Peyer's patch (tissue), 4 donors: ENCODE measurements around the gene LTN1. TPM values are rescaled to one million over a fixed set of nuclear protein-coding genes. Genes with fewer than 3 reads are reported as not detected.
"Not testable (repeated sequence)": the region's sequence is repeated elsewhere in the genome, so short reads cannot be mapped to it uniquely, and the experiment has no call there.

Source experiments
- DNase-seq, 3 donors: peaks; one replicate each; pipeline ENCODE4 v3.0.0-alpha.2; 2017 to 2019
- H3K27ac ChIP-seq, 4 donors: fragments of 200-600 bp; sonication (generic); one replicate each; pipeline ENCODE4 v1.5.1; 2016 to 2019
- H3K27me3 ChIP-seq, 2 donors: fragments of 200-600 bp; sonication (generic); one replicate each; pipeline ENCODE4 v1.5.1; 2019
- H3K36me3 ChIP-seq, 3 donors: fragments of 200-600 bp; sonication (generic); one replicate each; pipeline ENCODE4 v1.5.1; 2016 to 2019
- H3K4me1 ChIP-seq, 4 donors: fragments of 200-600 bp; sonication (generic); one replicate each; pipeline ENCODE4 v1.5.1; 2016 to 2019
- H3K4me3 ChIP-seq, 4 donors: fragments of 200-600 bp; sonication (generic); 1 replicate in 3 of 4; 2 replicates in 1 of 4; pipeline ENCODE4 v1.5.1; 2016 to 2019; ENCODE audit warnings: mild to moderate bottlenecking in 1 of 4
- H3K9me3 ChIP-seq, 4 donors: fragments of 200-600 bp; sonication (generic); one replicate each; pipeline ENCODE4 v1.5.1; 2016 to 2019; ENCODE audit warnings: mild to moderate bottlenecking in 1 of 4
- POLR2A ChIP-seq, 2 donors: fragments of 450-650 bp; IDR thresholded peaks; one replicate each; pipeline ENCODE4 v1.5.1; 2017; ENCODE audit warnings: antibody characterized with exemption in 2 of 2, mild to moderate bottlenecking in 2 of 2, moderate library complexity in 2 of 2
- total RNA-seq, 4 donors: library from RNA; depleted of rRNA; stranded (reverse); fragments of >200 nt; gene quantifications; one replicate each; pipeline ENCODE4 v1.1.0, GENCODE V29; 2016
- TF ChIP-seq, protein P1 (sequence below), 6 experiments: fragments of 450-650 bp in 4 of 6; fragments of 200-600 bp in 2 of 6; sonication (generic) in 1 of 6; IDR thresholded peaks; one replicate each; pipeline ENCODE4 v1.5.1; 2017 to 2019; ENCODE audit warnings: antibody characterized with exemption in 6 of 6, mild to moderate bottlenecking in 3 of 6, moderate library complexity in 1 of 6

The LTN1 gene
- total RNA-seq, 4 donors from 2014 or later, result 19.6 to 42.1 (median 27.8) TPM

DNA sequence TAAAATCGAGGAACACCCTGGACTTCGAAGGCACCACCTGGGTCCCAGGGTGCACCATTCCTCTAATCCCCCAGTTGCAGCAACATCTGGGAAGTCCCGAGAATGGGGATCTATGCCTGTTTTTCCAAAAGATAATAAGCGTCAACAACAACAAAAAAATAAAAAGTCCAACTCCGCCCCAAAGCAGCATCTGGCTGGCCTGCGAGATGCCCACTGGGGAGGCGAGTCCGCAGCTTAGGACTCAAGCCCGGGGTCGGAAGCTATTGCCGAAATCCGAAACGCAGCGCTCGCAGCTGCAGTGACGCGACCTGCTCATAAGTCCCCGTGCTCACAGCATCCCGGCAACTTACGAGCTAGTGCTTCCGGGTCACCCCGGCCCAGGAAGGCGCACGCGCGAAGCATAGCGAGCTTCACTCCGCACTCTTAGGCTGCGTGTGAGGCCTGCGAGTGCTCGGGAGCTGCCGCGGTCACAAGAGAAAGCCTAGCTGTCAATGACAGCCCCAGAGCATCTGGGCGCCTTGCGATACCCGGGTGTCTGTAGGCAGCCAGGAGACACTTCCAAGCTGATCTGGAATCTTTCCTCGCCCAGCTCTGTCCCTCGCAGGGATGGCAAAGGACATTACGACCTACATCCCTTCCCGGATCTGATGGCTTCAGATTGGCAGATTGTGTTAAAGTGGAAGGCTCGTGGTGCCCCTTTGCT lies 9.9 kb upstream of the LTN1 start:
- peak; percentile 94 to 98 (median 95) for DNase-seq
- H3K27me3 ChIP-seq, result no peaks in the 10 kb centered on the region

DNA sequence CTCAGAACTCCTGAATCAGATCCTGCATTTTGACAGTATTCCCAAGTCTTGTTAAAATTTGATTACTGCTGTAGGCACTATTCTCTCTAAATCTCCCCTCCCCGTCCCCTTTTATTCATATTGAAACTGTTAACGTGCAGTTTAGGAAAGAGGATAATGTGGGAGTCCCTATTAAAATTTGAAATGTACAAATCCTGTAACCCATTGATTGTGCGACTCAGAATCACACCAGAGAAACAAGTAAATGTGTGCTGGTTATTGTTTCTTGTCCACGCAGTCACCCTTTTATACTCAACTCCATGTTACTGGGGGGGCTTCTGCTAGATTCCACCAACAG lies 584 bp upstream of the LTN1 start:
- Histone ChIP-seq H3K27me3 (no peaks in the 10 kb centered on the region), H3K4me1 (peaks cover 0 to 16% (median 6%) of the 10 kb centered on the region in 4 donors), H3K4me3 (peak overlapping the region; percentile 77 to 97 (median 88)), H3K36me3 (no peaks in the 10 kb centered on the region), H3K27ac (peak overlapping the region; percentile 84 to 92 (median 92)), H3K9me3 (no peaks in the 10 kb centered on the region)
- TF ChIP-seq, protein P1, sequence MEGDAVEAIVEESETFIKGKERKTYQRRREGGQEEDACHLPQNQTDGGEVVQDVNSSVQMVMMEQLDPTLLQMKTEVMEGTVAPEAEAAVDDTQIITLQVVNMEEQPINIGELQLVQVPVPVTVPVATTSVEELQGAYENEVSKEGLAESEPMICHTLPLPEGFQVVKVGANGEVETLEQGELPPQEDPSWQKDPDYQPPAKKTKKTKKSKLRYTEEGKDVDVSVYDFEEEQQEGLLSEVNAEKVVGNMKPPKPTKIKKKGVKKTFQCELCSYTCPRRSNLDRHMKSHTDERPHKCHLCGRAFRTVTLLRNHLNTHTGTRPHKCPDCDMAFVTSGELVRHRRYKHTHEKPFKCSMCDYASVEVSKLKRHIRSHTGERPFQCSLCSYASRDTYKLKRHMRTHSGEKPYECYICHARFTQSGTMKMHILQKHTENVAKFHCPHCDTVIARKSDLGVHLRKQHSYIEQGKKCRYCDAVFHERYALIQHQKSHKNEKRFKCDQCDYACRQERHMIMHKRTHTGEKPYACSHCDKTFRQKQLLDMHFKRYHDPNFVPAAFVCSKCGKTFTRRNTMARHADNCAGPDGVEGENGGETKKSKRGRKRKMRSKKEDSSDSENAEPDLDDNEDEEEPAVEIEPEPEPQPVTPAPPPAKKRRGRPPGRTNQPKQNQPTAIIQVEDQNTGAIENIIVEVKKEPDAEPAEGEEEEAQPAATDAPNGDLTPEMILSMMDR (IDR thresholded peaks at IDR 0.05), result no peak
- TF ChIP-seq POLR2A (IDR thresholded peaks at IDR 0.05), result no peak
- DNase-seq, result no peak

More for the DNA sequence above, 9.9 kb upstream of the LTN1 start:
- Histone ChIP-seq H3K36me3 (peaks cover 0 to 10% (median 0%) of the 10 kb centered on the region in 3 donors), H3K27ac (peak overlapping the region; percentile 86 to 95 (median 90)), H3K4me3 (peak overlapping the region; percentile 43 to 65 (median 53)), H3K4me1 (peaks cover 0 to 3% (median 0%) of the 10 kb centered on the region in 4 donors), H3K9me3 (no peaks in the 10 kb centered on the region)
- TF ChIP-seq POLR2A (IDR thresholded peaks at IDR 0.05), result peak; percentile 91 to 93
- TF ChIP-seq, protein P1 (IDR thresholded peaks at IDR 0.05), result peak in 2 of 6 experiments; percentile 2 to 5

DNA sequence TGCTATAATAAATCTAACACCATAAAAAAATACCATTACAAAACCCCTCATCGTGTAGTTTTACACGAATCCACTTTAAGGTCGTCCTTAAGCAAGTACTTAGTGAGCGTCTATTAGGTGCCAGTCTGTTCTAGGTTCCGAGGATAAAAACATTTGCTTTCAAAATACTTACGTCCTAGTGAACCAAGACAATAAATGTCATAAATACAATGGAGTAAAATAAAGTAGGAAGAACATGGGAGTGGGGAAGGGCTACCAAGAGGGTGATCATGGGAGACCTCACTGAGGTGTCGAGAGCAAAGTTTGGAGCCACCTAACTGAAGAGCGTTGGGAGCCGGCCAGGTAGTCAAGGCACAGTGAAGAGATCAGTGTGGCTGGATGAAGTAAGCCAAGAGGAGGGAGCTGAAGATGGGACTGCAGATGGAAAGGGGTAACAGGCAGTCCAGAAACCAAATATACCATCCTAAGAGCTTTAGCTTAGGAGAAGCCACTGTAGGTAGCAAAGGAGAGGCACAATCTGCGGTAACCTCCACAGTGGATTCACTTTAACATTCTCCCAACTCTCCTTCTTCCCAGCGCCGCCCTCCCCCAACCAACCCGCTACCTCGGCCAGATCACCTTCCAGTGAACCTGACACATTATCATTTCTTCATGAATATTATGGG lies 684 bp downstream of the LTN1 start:
- Histone ChIP-seq H3K4me1 (peaks cover 0 to 16% (median 6%) of the 10 kb centered on the region in 4 donors), H3K27me3 (no peaks in the 10 kb centered on the region), H3K4me3 (peak overlapping the region; percentile 77 to 97 (median 88)), H3K36me3 (no peaks in the 10 kb centered on the region), H3K9me3 (no peaks in the 10 kb centered on the region), H3K27ac (peak overlapping the region; percentile 84 to 92 (median 92))
- peak in 1 of 3 donors; percentile 25 for DNase-seq
- TF ChIP-seq, protein P1 (IDR thresholded peaks at IDR 0.05), result no peak
- no peak for TF ChIP-seq POLR2A (IDR thresholded peaks at IDR 0.05)

DNA sequence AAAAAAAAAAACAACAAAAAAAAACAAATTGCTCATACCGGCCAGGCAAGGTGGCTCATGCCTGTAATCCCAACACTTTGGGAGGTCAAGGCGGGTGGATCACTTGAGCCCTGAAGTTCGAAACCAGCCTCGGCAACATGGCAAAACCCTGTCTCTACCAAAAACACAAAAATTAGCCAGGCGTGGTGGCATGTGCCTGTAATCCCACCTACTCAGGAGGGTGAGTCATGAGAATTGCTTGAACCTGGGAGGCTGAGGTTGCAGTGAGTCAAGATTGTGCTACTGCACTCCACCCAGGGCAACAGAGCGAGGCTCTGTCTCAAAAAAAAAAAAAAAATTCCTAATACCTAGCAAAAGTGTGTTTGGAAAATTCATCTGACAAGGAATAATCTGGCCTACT lies 4.5 kb downstream of the LTN1 start:
- not testable (repeated sequence) for H3K9me3 ChIP-seq, H3K27ac ChIP-seq, DNase-seq, H3K27me3 ChIP-seq, H3K4me3 ChIP-seq
- peaks cover 0 to 32% (median 0%) of the 10 kb centered on the region in 3 donors for H3K36me3 ChIP-seq
- peaks cover 0 to 13% (median 6%) of the 10 kb centered on the region in 4 donors for H3K4me1 ChIP-seq

DNA sequence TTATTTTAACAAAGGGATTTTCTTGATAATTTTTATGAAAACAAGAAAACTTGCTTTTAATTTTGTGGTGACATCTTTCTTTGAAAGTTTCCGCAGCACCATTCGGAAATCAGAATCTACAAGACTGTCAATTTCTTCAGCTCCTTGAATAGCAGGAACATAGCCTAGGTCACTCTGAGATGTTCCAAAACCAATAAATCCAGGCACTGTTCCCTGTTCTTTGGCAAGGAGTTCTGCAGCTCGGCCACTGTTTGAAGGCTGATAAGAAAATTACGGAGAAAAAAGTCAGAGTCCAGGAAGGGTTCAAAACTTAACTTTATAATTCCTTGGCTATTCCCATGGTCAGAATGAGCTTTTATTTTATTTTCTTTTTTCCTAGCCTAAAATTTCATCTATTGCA lies 6.0 kb downstream of the LTN1 start:
- Histone ChIP-seq H3K9me3 (no peaks in the 10 kb centered on the region), H3K4me3 (no peak overlapping the region), H3K36me3 (peaks cover 0 to 47% (median 0%) of the 10 kb centered on the region in 3 donors), H3K27me3 (no peaks in the 10 kb centered on the region), H3K27ac (no peak overlapping the region), H3K4me1 (peaks cover 0 to 8% (median 3%) of the 10 kb centered on the region in 4 donors)
- TF ChIP-seq, protein P1 (IDR thresholded peaks at IDR 0.05), result no peak
- TF ChIP-seq POLR2A (IDR thresholded peaks at IDR 0.05), result no peak
- no peak for DNase-seq

DNA sequence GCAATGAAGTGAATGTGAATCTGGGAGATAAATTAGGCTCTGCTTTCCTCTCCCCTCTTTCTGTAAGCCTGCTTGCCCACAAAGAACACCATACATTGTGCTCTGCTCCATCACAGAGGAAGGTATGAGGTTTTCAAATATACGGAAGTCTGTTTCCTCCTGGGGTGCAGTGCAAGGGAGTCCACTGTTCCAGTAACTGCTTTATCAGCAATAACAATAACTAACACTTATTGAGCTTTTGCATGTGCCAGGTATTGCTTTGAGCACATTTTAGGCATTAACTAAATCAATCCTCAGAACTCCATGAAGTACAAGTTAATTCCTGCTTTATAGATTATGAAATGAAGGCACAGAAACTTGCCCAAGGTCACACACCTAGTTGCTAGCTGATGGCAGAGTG lies 10.0 kb downstream of the LTN1 start:
- Histone ChIP-seq H3K27me3 (no peaks in the 10 kb centered on the region), H3K4me3 (no peak overlapping the region), H3K36me3 (peaks cover 0 to 85% (median 0%) of the 10 kb centered on the region in 3 donors), H3K27ac (no peak overlapping the region), H3K9me3 (no peaks in the 10 kb centered on the region), H3K4me1 (no peaks in the 10 kb centered on the region)
- DNase-seq, result no peak
- TF ChIP-seq POLR2A (IDR thresholded peaks at IDR 0.05), result no peak
- TF ChIP-seq, protein P1 (IDR thresholded peaks at IDR 0.05), result no peak
